ENCODE data around the gene ZFAND2A. TPM values are rescaled to one million over a fixed set of nuclear protein-coding genes. Genes with fewer than 3 reads are reported as not detected.

Gene ZFAND2A
- total and polyA plus RNA-seq, 2 experiments from 2014 or later = 15.3 to 29.2 TPM

- no peak overlapping the region for H3K4me3 ChIP-seq
- no peak overlapping the region for H3K27ac Mint-ChIP-seq
- no peak overlapping the region for H2AFZ ChIP-seq
- H3K79me2 ChIP-seq (replicated peaks; ENCODE audit: insufficient read depth) = peaks cover 65% of the 10 kb centered on the region
- no peak for ATAC-seq
- H3K4me2 ChIP-seq = no peak overlapping the region
- H3K36me3 Mint-ChIP-seq (ENCODE audit: low read depth) = peaks cover 18% of the 10 kb centered on the region
- H3F3A ChIP-seq (replicated peaks; ENCODE audit: low read depth) = 0 out of 2 replicates have a peak, but pooled peaks cover 4% of the 10 kb centered on the region
- H4K20me1 ChIP-seq (replicated peaks; ENCODE audit: insufficient read depth) = peaks cover 10% of the 10 kb centered on the region
- peaks cover 7% of the 10 kb centered on the region for H3K27me3 Mint-ChIP-seq (ENCODE audit: insufficient read depth, low read depth, poor library complexity)
- H3K4me3 Mint-ChIP-seq = no peak overlapping the region
- H3K4me1 Mint-ChIP-seq = peaks cover 16% of the 10 kb centered on the region
- H3K4me1 ChIP-seq (ENCODE audit: insufficient read depth) = peaks cover 4% of the 10 kb centered on the region
- no peaks in the 10 kb centered on the region for H3K9me2 ChIP-seq (ENCODE audit: insufficient read depth)
- TF ChIP-seq ZNF114 (CRISPR knock-in tag; IDR thresholded peaks at IDR 0.05) = no peak
- TF ChIP-seq ZNF331 (CRISPR knock-in tag; IDR thresholded peaks at IDR 0.05; ENCODE audit: low read depth) = no peak
- no peak for TF ChIP-seq JUNB (IDR thresholded peaks at IDR 0.05; ENCODE audit: unreplicated experiment)
- no peak for TF ChIP-seq EZH2phosphoT487 (IDR thresholded peaks at IDR 0.05; ENCODE audit: unreplicated experiment)
- DNase-seq (ENCODE audit: low spot score) = no peak
- no peaks in the 10 kb centered on the region for H3K36me3 ChIP-seq (ENCODE audit: insufficient read depth)
- H3K27ac ChIP-seq (ENCODE audit: low read depth) = no peak overlapping the region
- no peaks in the 10 kb centered on the region for H3K27me3 ChIP-seq (ENCODE audit: insufficient read depth)
- H3K9me3 Mint-ChIP-seq = no peaks in the 10 kb centered on the region; the same call in 2 of the 3 replicates
These were observed 38.5 kb downstream of the ZFAND2A start for GRCh38 chr7:1121476-1121875.

- Mint-ChIP-seq H3K27me3 (ENCODE audit: insufficient read depth, low read depth, poor library complexity) (peaks cover 10% of the 10 kb centered on the region), H3K4me1 (peaks cover 16% of the 10 kb centered on the region), H3K4me3 (no peak overlapping the region), H3K36me3 (ENCODE audit: low read depth) (peaks cover 20% of the 10 kb centered on the region), H3K9me3 (no peaks in the 10 kb centered on the region; the same call in 2 of the 3 replicates), H3K27ac (peak overlapping the region; percentile 44; the same call in 1 of the 2 replicates)
- no peak overlapping the region for H3K4me2 ChIP-seq
- TF ChIP-seq EZH2 (IDR thresholded peaks at IDR 0.05; ENCODE audit: low read depth, unreplicated experiment) = no peak
- no peak for TF ChIP-seq ZNF114 (CRISPR knock-in tag; IDR thresholded peaks at IDR 0.05)
- no peak for TF ChIP-seq POLR2AphosphoS5 (IDR thresholded peaks at IDR 0.05; ENCODE audit: low read depth)
- TF ChIP-seq STAT1 (IDR thresholded peaks at IDR 0.05; ENCODE audit: unreplicated experiment) = no peak
- H2AFZ ChIP-seq = no peak overlapping the region
- 0 out of 2 replicates have a peak, but pooled peaks cover 4% of the 10 kb centered on the region for H3F3A ChIP-seq (replicated peaks; ENCODE audit: low read depth)
- no peak overlapping the region for H3K4me3 ChIP-seq
- peaks cover 64% of the 10 kb centered on the region for H3K79me2 ChIP-seq (replicated peaks; ENCODE audit: insufficient read depth)
- H4K20me1 ChIP-seq (replicated peaks; ENCODE audit: insufficient read depth) = peaks cover 10% of the 10 kb centered on the region
- H3K4me1 ChIP-seq (ENCODE audit: insufficient read depth) = peaks cover 4% of the 10 kb centered on the region
- H3K9me2 ChIP-seq (ENCODE audit: insufficient read depth) = no peaks in the 10 kb centered on the region
- ATAC-seq = no peak
- DNase-seq (ENCODE audit: low spot score) = no peak
- H3K27ac ChIP-seq (ENCODE audit: low read depth) = no peak overlapping the region
- no peaks in the 10 kb centered on the region for H3K27me3 ChIP-seq (ENCODE audit: insufficient read depth)
- no peaks in the 10 kb centered on the region for H3K36me3 ChIP-seq (ENCODE audit: insufficient read depth)
These were observed 39.2 kb downstream of the ZFAND2A start for GRCh38 chr7:1120791-1121190.

GRCh38 chr7:1119201-1119600 is 40.8 kb downstream of the ZFAND2A start:
- H3K4me3 ChIP-seq = no peak overlapping the region
- no peak for ATAC-seq
- H3F3A ChIP-seq (replicated peaks; ENCODE audit: low read depth) = 0 out of 2 replicates have a peak, but pooled peaks cover 4% of the 10 kb centered on the region
- peaks cover 12% of the 10 kb centered on the region for H3K4me1 Mint-ChIP-seq
- H2AFZ ChIP-seq = no peak overlapping the region
- peaks cover 12% of the 10 kb centered on the region for H3K27me3 Mint-ChIP-seq (ENCODE audit: insufficient read depth, low read depth, poor library complexity)
- peaks cover 14% of the 10 kb centered on the region; the same call in 1 of the 2 replicates for H4K20me1 ChIP-seq (replicated peaks; ENCODE audit: insufficient read depth)
- no peak overlapping the region for H3K27ac ChIP-seq (ENCODE audit: low read depth)
- no peak overlapping the region for H3K4me2 ChIP-seq
- H3K9me2 ChIP-seq (ENCODE audit: insufficient read depth) = no peaks in the 10 kb centered on the region
- H3K27ac Mint-ChIP-seq = peak overlapping the region; percentile 43; the same call in 1 of the 2 replicates
- H3K9me3 Mint-ChIP-seq = no peaks in the 10 kb centered on the region; the same call in 2 of the 3 replicates
- H3K27me3 ChIP-seq (ENCODE audit: insufficient read depth) = no peaks in the 10 kb centered on the region
- H3K79me2 ChIP-seq (replicated peaks; ENCODE audit: insufficient read depth) = peaks cover 57% of the 10 kb centered on the region
- H3K4me3 Mint-ChIP-seq = no peak overlapping the region
- no peak for DNase-seq (ENCODE audit: low spot score)
- H3K4me1 ChIP-seq (ENCODE audit: insufficient read depth) = peaks cover 4% of the 10 kb centered on the region
- peaks cover 14% of the 10 kb centered on the region for H3K36me3 Mint-ChIP-seq (ENCODE audit: low read depth)
- no peaks in the 10 kb centered on the region for H3K36me3 ChIP-seq (ENCODE audit: insufficient read depth)
- TF ChIP-seq ZNF462 (CRISPR knock-in tag; IDR thresholded peaks at IDR 0.05) (no peak), ZNF114 (CRISPR knock-in tag; IDR thresholded peaks at IDR 0.05) (no peak), STAT1 (IDR thresholded peaks at IDR 0.05; ENCODE audit: unreplicated experiment) (no peak), EZH2phosphoT487 (IDR thresholded peaks at IDR 0.05; ENCODE audit: unreplicated experiment) (no peak), CTCF (conservative IDR thresholded peaks at IDR 0.05; ENCODE audit: low read depth in 2 of 2) (no peak), JUNB (IDR thresholded peaks at IDR 0.05; ENCODE audit: unreplicated experiment) (no peak)

All from GM23338 (cell line).